Ovary (tissue), 9 donors: Measurements from ENCODE around the gene GUCD1. TPM values are rescaled to one million over a fixed set of nuclear protein-coding genes. Genes with fewer than 3 reads are reported as not detected.
"Not testable (repeated sequence)": the region's sequence is repeated elsewhere in the genome, so short reads cannot be mapped to it uniquely, and the experiment has no call there.

ENCODE experiments used
- DNase-seq, 5 donors: peaks; one replicate each; pipeline ENCODE4 v3.0.0-alpha.2; 2019 to 2020
- H3K27ac ChIP-seq, 2 donors: fragments of 200-600 bp; one replicate each; pipeline versions ENCODE4 v1.5.1 to v1.8.0; 2019 to 2022
- H3K27me3 ChIP-seq: fragments of 200-600 bp; one replicate; pipeline ENCODE4 v1.8.0; 2022
- H3K36me3 ChIP-seq: fragments of 200-600 bp; sonication (generic); one replicate; pipeline ENCODE4 v1.5.1; 2019
- H3K4me1 ChIP-seq: one replicate; pipeline ENCODE4 v1.8.1; 2013; ENCODE audit warnings: mild to moderate bottlenecking, moderate library complexity; ENCODE audit not compliant: insufficient read depth
- H3K4me3 ChIP-seq: fragments of 200-600 bp; sonication (generic); one replicate; pipeline ENCODE4 v1.5.1; 2017
- H3K9me3 ChIP-seq, 2 donors: fragments of 200-600 bp in 1 of 2; sonication (generic) in 1 of 2; one replicate each; pipeline versions ENCODE4 v1.5.1 to v1.8.1; 2013 to 2019; ENCODE audit warnings: mild to moderate bottlenecking in 1 of 2, moderate library complexity in 1 of 2
- CTCF ChIP-seq, 3 donors: fragments of 450-650 bp in 2 of 3; fragments of 200-600 bp in 1 of 3; IDR thresholded peaks; one replicate each; pipeline versions ENCODE4 v1.5.1 to v1.8.0; 2016 to 2022; ENCODE audit warnings: antibody characterized with exemption in 3 of 3, mild to moderate bottlenecking in 1 of 3
- EP300 ChIP-seq: sonication (generic); formaldehyde crosslinking; IDR thresholded peaks from one replicate; pipeline ENCODE4 v1.6.1; 2017; ENCODE audit warnings: antibody characterized with exemption
- POLR2A ChIP-seq: fragments of 450-650 bp; IDR thresholded peaks from one replicate; pipeline ENCODE4 v1.6.1; 2017; ENCODE audit warnings: antibody characterized with exemption, mild to moderate bottlenecking, moderate library complexity
- WGBS, 3 donors: extraction: QIAGEN DNeasy Blood & Tissue Kit in 1 of 3; methylation state at CpG; one replicate each; pipeline versions ENCODE4 v1.1.5 to v1.1.7; 2013 to 2017; 5-methylcytosine and 5-hydroxymethylcytosine counted together
- intact Hi-C, 4 donors: fragments of 100-400 bp; cut with DNase I; formaldehyde crosslinking; loops; one replicate each; pipeline versions ENCODE4 v1.11.0 to v1.15.1; 2022 to 2023
- polyA plus RNA-seq, 2 donors: library from polyadenylated mRNA; stranded (reverse); fragments of 200-250 nt in 1 of 2; fragments of 350-450 nt in 1 of 2; fragmentation: Illumina TruSeq in 1 of 2; extraction: RNeasy Lipid Tissue Mini Kit (QIAGEN cat#74804) in 1 of 2; gene quantifications; one replicate each; pipeline ENCODE4 v1.2.3, GENCODE V29; 2013 to 2014
- total RNA-seq, 7 donors: library from RNA; depleted of rRNA in 2 of 7; stranded (reverse); fragments of >200 nt in 2 of 7; fragmentation: NEBNext Ultra II Directional in 3 of 7; extraction: Animal tissue kit (Norgen Biotek cat#: 25700) in 3 of 7; gene quantifications; one replicate each; pipeline versions ENCODE4 v1.1.0 to v1.2.4, GENCODE V29; 2016 to 2023
- donor health status: DM: no; HTN: no; CAD: no; lungs with moderate emphysema.
- donor health status: DM: no; HTN: no; CAD: no.
- donor health status: Bipolar disorder and iron deficiency.
- donor health status: DM: yes; HTN: yes; CAD: no.
- donor health status: DM: no; HTN: no; CAD: no.
- donor health status: DM: yes; HTN: yes; CAD: no.

GUCD1 gene
- total and polyA plus RNA-seq, 9 donors, result 30.3 to 85.4 (median 55.4) TPM

GRCh38 chr22:24601217-24602104 lies 46.5 kb upstream of the GUCD1 start:
- Histone ChIP-seq H3K27ac (no peak overlapping the region), H3K4me3 (no peak overlapping the region), H3K9me3 (no peaks in the 10 kb centered on the region), H3K36me3 (no peaks in the 10 kb centered on the region), H3K27me3 (no peaks in the 10 kb centered on the region), H3K4me1 (peaks cover 3% of the 10 kb centered on the region)
- intact Hi-C loops, result no loop called here
- TF ChIP-seq POLR2A (no peak), CTCF (IDR thresholded peaks at IDR 0.05) (no peak), EP300 (no peak)
- DNase-seq, result peak in 1 of 5 donors; percentile 27
- 77 to 81% (median 78%) methylated on average over 9 to 12 of the region's 12 CpGs for WGBS, 3 donors

GRCh38 chr22:24599958-24600715 lies 45.2 kb upstream of the GUCD1 start:
- intact Hi-C loops, H3K4me1 ChIP-seq, H3K36me3 ChIP-seq, DNase-seq, H3K27me3 ChIP-seq, H3K27ac ChIP-seq, H3K4me3 ChIP-seq, H3K9me3 ChIP-seq: not testable (repeated sequence)
- WGBS, 3 donors, result 86 to 91% (median 89%) methylated on average over 3 of the region's 3 CpGs

GRCh38 chr22:24599514-24599913 lies 44.6 kb upstream of the GUCD1 start:
- DNase-seq, result no peak
- no peaks in the 10 kb centered on the region for H3K27me3 ChIP-seq

GRCh38 chr22:24597076-24597475 lies 42.1 kb upstream of the GUCD1 start:
- DNase-seq, H3K9me3 ChIP-seq, H3K27ac ChIP-seq, H3K36me3 ChIP-seq, intact Hi-C loops, H3K4me3 ChIP-seq, H3K27me3 ChIP-seq, H3K4me1 ChIP-seq: not testable (repeated sequence)
- 85 to 93% (median 89%) methylated on average over 9 of the region's 9 CpGs for WGBS, 3 donors

More at GRCh38 chr22:24599514-24599913, 44.6 kb upstream of the GUCD1 start:
- Histone ChIP-seq H3K9me3 (no peaks in the 10 kb centered on the region), H3K36me3 (no peaks in the 10 kb centered on the region), H3K4me1 (peaks cover 3% of the 10 kb centered on the region), H3K27ac (no peak overlapping the region), H3K4me3 (no peak overlapping the region)
- no peak for TF ChIP-seq EP300
- TF ChIP-seq POLR2A, result no peak
- TF ChIP-seq CTCF (IDR thresholded peaks at IDR 0.05), result no peak
- intact Hi-C loops, result no loop called here
- 77 to 86% (median 84%) methylated on average over 8 of the region's 8 CpGs for WGBS, 3 donors

GRCh38 chr22:24595863-24596262 lies 40.9 kb upstream of the GUCD1 start:
- Histone ChIP-seq H3K36me3 (no peaks in the 10 kb centered on the region), H3K9me3 (no peaks in the 10 kb centered on the region), H3K4me1 (no peaks in the 10 kb centered on the region), H3K27me3 (no peaks in the 10 kb centered on the region), H3K4me3 (no peak overlapping the region), H3K27ac (no peak overlapping the region)
- DNase-seq, result no peak
- intact Hi-C loops, result no loop called here
- 94 to 95% (median 94%) methylated on average over 4 of the region's 4 CpGs for WGBS, 3 donors
- TF ChIP-seq POLR2A, result no peak
- no peak for TF ChIP-seq EP300
